GM23338 (cell line): ENCODE data around the gene KAT2B. TPM values are rescaled to one million over a fixed set of nuclear protein-coding genes. Genes with fewer than 3 reads are reported as not detected.

Source experiments
- ATAC-seq: fragments of 200-7000 bp; cut with Tn5 transposase; 3 replicates; pipeline ENCODE4 v1.9.1; 2020
- DNase-seq: peaks from one replicate; pipeline ENCODE4 v3.0.0-alpha.2; 2015; ENCODE audit warnings: low spot score
- H2AFZ ChIP-seq: fragments of 200-600 bp; sonication (generic); 2 replicates; pipeline ENCODE4 v1.8.0; 2016; ENCODE audit warnings: antibody characterized with exemption, mild to moderate bottlenecking, moderate library complexity
- H3F3A ChIP-seq: fragments of 200-600 bp; sonication (generic); replicated peaks from 2 replicates; pipeline ENCODE4 v1.8.0; 2017; ENCODE audit warnings: antibody characterized with exemption, mixed run types, low read depth
- H3K27ac ChIP-seq: fragments of 200-600 bp; sonication (generic); 2 replicates; pipeline ENCODE4 v1.6.1; 2016; ENCODE audit warnings: low read depth
- H3K27me3 ChIP-seq: fragments of 200-600 bp; sonication (generic); 2 replicates; pipeline ENCODE4 v1.8.0; 2016; ENCODE audit warnings: mild to moderate bottlenecking, mixed run types, moderate library complexity; ENCODE audit not compliant: insufficient read depth
- H3K36me3 ChIP-seq: fragments of 200-600 bp; sonication (generic); 2 replicates; pipeline ENCODE4 v1.8.0; 2016; ENCODE audit warnings: mild to moderate bottlenecking; ENCODE audit not compliant: insufficient read depth
- H3K4me1 ChIP-seq: fragments of 200-600 bp; sonication (generic); 2 replicates; pipeline ENCODE4 v1.8.0; 2016; ENCODE audit warnings: mild to moderate bottlenecking, moderate library complexity; ENCODE audit not compliant: insufficient read depth
- H3K4me2 ChIP-seq: fragments of 200-600 bp; sonication (generic); 2 replicates; pipeline ENCODE4 v1.7.1; 2017; ENCODE audit warnings: mixed run types
- H3K4me3 ChIP-seq: fragments of 200-600 bp; sonication (generic); 2 replicates; pipeline ENCODE4 v1.6.1; 2016; ENCODE audit warnings: mixed run types
- H3K79me2 ChIP-seq: fragments of 200-600 bp; sonication (generic); replicated peaks from 2 replicates; pipeline ENCODE4 v1.8.0; 2017; ENCODE audit warnings: mild to moderate bottlenecking; ENCODE audit not compliant: insufficient read depth
- H3K9me2 ChIP-seq: fragments of 200-600 bp; sonication (generic); 2 replicates; pipeline ENCODE4 v1.8.0; 2017; ENCODE audit not compliant: insufficient read depth
- H4K20me1 ChIP-seq: fragments of 200-600 bp; sonication (generic); replicated peaks from 2 replicates; pipeline ENCODE4 v1.8.0; 2017; ENCODE audit warnings: mild to moderate bottlenecking; ENCODE audit not compliant: insufficient read depth
- H3K27ac Mint-ChIP-seq: 2 replicates; pipeline ENCODE4 v1.8.0; 2020; ENCODE audit warnings: inconsistent platforms, mild to moderate bottlenecking, moderate library complexity, mixed read lengths
- H3K27me3 Mint-ChIP-seq: 3 replicates; pipeline ENCODE4 v1.8.0; 2022; ENCODE audit warnings: low read depth, mild to moderate bottlenecking, moderate library complexity, mixed read lengths, inconsistent platforms; ENCODE audit not compliant: insufficient read depth, poor library complexity
- H3K36me3 Mint-ChIP-seq: 3 replicates; pipeline ENCODE4 v1.8.0; 2021; ENCODE audit warnings: low read depth, mild to moderate bottlenecking, inconsistent platforms, moderate library complexity, mixed read lengths
- H3K4me1 Mint-ChIP-seq: 3 replicates; pipeline ENCODE4 v1.8.0; 2020; ENCODE audit warnings: mild to moderate bottlenecking, inconsistent platforms, mixed read lengths
- H3K4me3 Mint-ChIP-seq: 3 replicates; pipeline ENCODE4 v1.8.0; 2021; ENCODE audit warnings: moderate library complexity, mild to moderate bottlenecking, inconsistent platforms, mixed read lengths
- H3K9me3 Mint-ChIP-seq: 3 replicates; pipeline ENCODE4 v1.8.0; 2020; ENCODE audit warnings: moderate library complexity, mild to moderate bottlenecking, inconsistent platforms, mixed read lengths
- CREB1 ChIP-seq: fragments of 250-450 bp; sonication (Bioruptor Pico); IDR thresholded peaks from 2 replicates; pipeline ENCODE4 v1.5.0; 2020; ENCODE audit warnings: low read depth, mild to moderate bottlenecking, moderate library complexity
- CTCF ChIP-seq, 2 experiments: fragments of 200-600 bp in 1 of 2; sonication (generic) in 1 of 2; conservative IDR thresholded peaks; 2 replicates each; pipeline versions ENCODE4 v1.5.1 to v1.6.1; 2016 to 2017; ENCODE audit warnings: antibody characterized with exemption in 2 of 2, low read depth in 2 of 2, mild to moderate bottlenecking in 2 of 2, moderate library complexity in 1 of 2
- ETS1 ChIP-seq: IDR thresholded peaks from 2 replicates; pipeline ENCODE4 v1.6.1; 2016; ENCODE audit warnings: antibody characterized with exemption
- EZH2 ChIP-seq: fragments of 200-600 bp; sonication (generic); IDR thresholded peaks from one replicate; pipeline ENCODE4 v1.8.0; 2017; ENCODE audit warnings: antibody characterized with exemption, mild to moderate bottlenecking, low read depth; ENCODE audit not compliant: unreplicated experiment
- JUNB ChIP-seq: IDR thresholded peaks from one replicate; pipeline ENCODE4 v1.6.1; 2016; ENCODE audit warnings: antibody characterized with exemption; ENCODE audit not compliant: unreplicated experiment
- NANOG ChIP-seq: IDR thresholded peaks from 2 replicates; pipeline ENCODE4 v1.6.1; 2016; ENCODE audit warnings: antibody characterized with exemption, borderline replicate concordance
- POLR2AphosphoS5 ChIP-seq: IDR thresholded peaks from 2 replicates; pipeline ENCODE4 v1.6.1; 2016; ENCODE audit warnings: antibody characterized with exemption, low read depth
- STAT1 ChIP-seq: IDR thresholded peaks from one replicate; pipeline ENCODE4 v1.6.1; 2016; ENCODE audit warnings: antibody characterized with exemption; ENCODE audit not compliant: unreplicated experiment
- ZNF114 ChIP-seq: fragments of 250-450 bp; sonication (Bioruptor Pico); IDR thresholded peaks from 2 replicates; pipeline ENCODE4 v1.5.0; 2020; ENCODE audit warnings: mild to moderate bottlenecking, moderate library complexity
- ZNF331 ChIP-seq: fragments of 250-450 bp; sonication (Bioruptor Pico); IDR thresholded peaks from 2 replicates; pipeline ENCODE4 v1.5.0; 2020; ENCODE audit warnings: low read depth, mild to moderate bottlenecking, moderate library complexity
- polyA plus RNA-seq: library from polyadenylated mRNA; unstranded; fragments of >200 nt; fragmentation: Nextera tagmentation; extraction: Ambion mirVana; gene quantifications from 2 replicates; pipeline ENCODE4 v1.2.1, GENCODE V29; 2016
- total RNA-seq: library from RNA; depleted of rRNA; stranded (reverse); fragments of >200 nt; shearing (Covaris generic); gene quantifications from 2 replicates; pipeline ENCODE4 v1.2.3, GENCODE V29; 2014
- TF ChIP-seq, protein P1 (sequence below): IDR thresholded peaks from one replicate; pipeline ENCODE4 v1.6.1; 2018; ENCODE audit warnings: antibody characterized with exemption; ENCODE audit not compliant: unreplicated experiment

The KAT2B gene
- total and polyA plus RNA-seq, 2 experiments from 2014 or later, result 1.3 to 4.4 TPM

DNA sequence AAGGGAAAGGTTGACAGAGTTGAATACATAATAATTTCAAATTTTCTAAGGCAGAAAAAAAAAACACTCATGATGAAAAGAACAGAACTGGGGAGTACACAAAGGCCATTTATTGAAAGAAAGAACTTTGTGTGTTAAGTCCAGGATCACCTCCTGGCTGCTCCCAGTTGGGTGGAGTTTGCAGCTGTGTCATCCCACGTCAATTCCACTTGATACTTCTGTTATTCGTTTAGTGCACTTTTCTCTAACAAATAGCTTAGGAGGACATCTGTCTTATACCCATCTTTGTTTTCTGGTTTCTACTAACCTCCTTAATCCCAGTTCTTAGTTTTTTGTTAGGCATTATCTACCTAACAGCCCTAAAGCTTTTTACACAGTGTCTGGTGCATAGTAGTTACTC, 101.1 kb downstream of the KAT2B start (continued):
- TF ChIP-seq, protein P1, sequence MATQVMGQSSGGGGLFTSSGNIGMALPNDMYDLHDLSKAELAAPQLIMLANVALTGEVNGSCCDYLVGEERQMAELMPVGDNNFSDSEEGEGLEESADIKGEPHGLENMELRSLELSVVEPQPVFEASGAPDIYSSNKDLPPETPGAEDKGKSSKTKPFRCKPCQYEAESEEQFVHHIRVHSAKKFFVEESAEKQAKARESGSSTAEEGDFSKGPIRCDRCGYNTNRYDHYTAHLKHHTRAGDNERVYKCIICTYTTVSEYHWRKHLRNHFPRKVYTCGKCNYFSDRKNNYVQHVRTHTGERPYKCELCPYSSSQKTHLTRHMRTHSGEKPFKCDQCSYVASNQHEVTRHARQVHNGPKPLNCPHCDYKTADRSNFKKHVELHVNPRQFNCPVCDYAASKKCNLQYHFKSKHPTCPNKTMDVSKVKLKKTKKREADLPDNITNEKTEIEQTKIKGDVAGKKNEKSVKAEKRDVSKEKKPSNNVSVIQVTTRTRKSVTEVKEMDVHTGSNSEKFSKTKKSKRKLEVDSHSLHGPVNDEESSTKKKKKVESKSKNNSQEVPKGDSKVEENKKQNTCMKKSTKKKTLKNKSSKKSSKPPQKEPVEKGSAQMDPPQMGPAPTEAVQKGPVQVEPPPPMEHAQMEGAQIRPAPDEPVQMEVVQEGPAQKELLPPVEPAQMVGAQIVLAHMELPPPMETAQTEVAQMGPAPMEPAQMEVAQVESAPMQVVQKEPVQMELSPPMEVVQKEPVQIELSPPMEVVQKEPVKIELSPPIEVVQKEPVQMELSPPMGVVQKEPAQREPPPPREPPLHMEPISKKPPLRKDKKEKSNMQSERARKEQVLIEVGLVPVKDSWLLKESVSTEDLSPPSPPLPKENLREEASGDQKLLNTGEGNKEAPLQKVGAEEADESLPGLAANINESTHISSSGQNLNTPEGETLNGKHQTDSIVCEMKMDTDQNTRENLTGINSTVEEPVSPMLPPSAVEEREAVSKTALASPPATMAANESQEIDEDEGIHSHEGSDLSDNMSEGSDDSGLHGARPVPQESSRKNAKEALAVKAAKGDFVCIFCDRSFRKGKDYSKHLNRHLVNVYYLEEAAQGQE, result no peak
- TF ChIP-seq CTCF (conservative IDR thresholded peaks at IDR 0.05; ENCODE audit: low read depth in 2 of 2), result no peak
- TF ChIP-seq STAT1, result no peak
- TF ChIP-seq ZNF114 (CRISPR knock-in tag), result no peak
- no peak for TF ChIP-seq JUNB
- TF ChIP-seq NANOG, result no peak
- no peak for TF ChIP-seq EZH2
- TF ChIP-seq POLR2AphosphoS5, result no peak

- ATAC-seq, result peak; percentile 95
- DNase-seq, result peak; percentile 48
- Mint-ChIP-seq H3K36me3 (no peaks in the 10 kb centered on the region), H3K4me1 (peaks cover 12% of the 10 kb centered on the region), H3K4me3 (no peak overlapping the region), H3K9me3 (no peaks in the 10 kb centered on the region), H3K27ac (no peak overlapping the region), H3K27me3 (no peaks in the 10 kb centered on the region)
- no peaks in the 10 kb centered on the region for H3K79me2 ChIP-seq
- H3F3A ChIP-seq, result no peaks in the 10 kb centered on the region
- H4K20me1 ChIP-seq, result no peaks in the 10 kb centered on the region
- H3K4me3 ChIP-seq, result no peak overlapping the region
- no peaks in the 10 kb centered on the region; the same call in 1 of the 2 replicates for H3K4me1 ChIP-seq
- no peaks in the 10 kb centered on the region for H3K36me3 ChIP-seq
- no peaks in the 10 kb centered on the region for H3K9me2 ChIP-seq
- no peak overlapping the region for H3K4me2 ChIP-seq
- no peaks in the 10 kb centered on the region for H3K27me3 ChIP-seq
- H2AFZ ChIP-seq, result peak overlapping the region; percentile 15; the same call in 1 of the 2 replicates
- H3K27ac ChIP-seq, result no peak overlapping the region
- TF ChIP-seq STAT1, result no peak
- TF ChIP-seq NANOG, result no peak
- TF ChIP-seq POLR2AphosphoS5, result no peak
- no peak for TF ChIP-seq EZH2
- TF ChIP-seq ETS1, result no peak
- no peak for TF ChIP-seq CREB1
- TF ChIP-seq, protein P1, result no peak
- TF ChIP-seq ZNF114 (CRISPR knock-in tag), result no peak
- no peak for TF ChIP-seq JUNB
- TF ChIP-seq ZNF331 (CRISPR knock-in tag), result no peak
These were observed 101.6 kb downstream of the KAT2B start for GRCh38 chr3:20141851-20142250.
